Measurements from ENCODE around the gene TMEM271.

GRCh38 chr4:588351-588849 lies 12.3 kb upstream of the TMEM271 start:
- TF ChIP-seq EZH2 (IDR thresholded peaks at IDR 0.05; ENCODE audit: borderline replicate concordance, control insufficient read depth, low read depth, low read length) (no peak), RAD21 (IDR thresholded peaks at IDR 0.05; ENCODE audit: insufficient read depth, low read depth, low read length) (no peak), CBX5 (IDR thresholded peaks at IDR 0.05; ENCODE audit: low read depth) (no peak), CTCF (IDR thresholded peaks at IDR 0.05 in 2 of 3, conservative IDR thresholded peaks at IDR 0.05 in 1 of 3; ENCODE audit: control insufficient read depth in 2 of 3, extremely low read depth in 1 of 3, insufficient read depth in 1 of 3, low read depth in 3 of 3, low read length in 3 of 3) (no peak), MXI1 (IDR thresholded peaks at IDR 0.05; ENCODE audit: low read depth, low read length) (no peak), WRNIP1 (IDR thresholded peaks at IDR 0.05; ENCODE audit: borderline replicate concordance, low read depth, low read length) (no peak), SREBF2 (IDR thresholded peaks at IDR 0.05; ENCODE audit: low read length) (no peak), POLR2A (IDR thresholded peaks at IDR 0.05; ENCODE audit: low read depth, low read length) (no peak), RFX5 (IDR thresholded peaks at IDR 0.05; ENCODE audit: low read depth, low read length) (no peak), TAF1 (IDR thresholded peaks at IDR 0.05; ENCODE audit: borderline replicate concordance, low read depth, low read length) (no peak), SRF (IDR thresholded peaks at IDR 0.05; ENCODE audit: low read depth in 2 of 2, low read length in 2 of 2) (no peak)
